22Rv1 (cell line): ENCODE data around the gene DYNC1I1.

Source experiments
- H3K27ac ChIP-seq: fragments of 450-650 bp; 2 replicates; pipeline ENCODE4 v1.5.1; 2017
- CTCF ChIP-seq: fragments of 450-650 bp; IDR thresholded peaks from 2 replicates; pipeline ENCODE4 v1.5.1; 2017; ENCODE audit warnings: mild to moderate bottlenecking
- ZFX ChIP-seq: fragments of 450-650 bp; IDR thresholded peaks from 2 replicates; pipeline ENCODE4 v1.6.1; 2017; ENCODE audit warnings: antibody characterized with exemption, borderline replicate concordance

Gene DYNC1I1

GRCh38 chr7:96045181-96045580 lies 272.8 kb downstream of the DYNC1I1 start:
- H3K27ac ChIP-seq = no peak overlapping the region
- TF ChIP-seq CTCF (no peak), ZFX (no peak)

GRCh38 chr7:96045919-96046318 lies 273.6 kb downstream of the DYNC1I1 start:
- TF ChIP-seq CTCF = no peak
- TF ChIP-seq ZFX = no peak
- H3K27ac ChIP-seq = no peak overlapping the region

- no peak overlapping the region for H3K27ac ChIP-seq
- TF ChIP-seq CTCF (no peak), ZFX (no peak)
These were observed 279.9 kb downstream of the DYNC1I1 start for GRCh38 chr7:96052289-96052688.

GRCh38 chr7:96052860-96053470 lies 280.6 kb downstream of the DYNC1I1 start:
- TF ChIP-seq CTCF (no peak), ZFX (no peak)
- H3K27ac ChIP-seq = no peak overlapping the region

GRCh38 chr7:96055717-96056116 lies 283.4 kb downstream of the DYNC1I1 start:
- TF ChIP-seq ZFX (no peak), CTCF (no peak)
- H3K27ac ChIP-seq = no peak overlapping the region

GRCh38 chr7:96059075-96059474 lies 286.7 kb downstream of the DYNC1I1 start:
- no peak for TF ChIP-seq CTCF
- H3K27ac ChIP-seq = no peak overlapping the region

GRCh38 chr7:96061009-96061408 lies 288.7 kb downstream of the DYNC1I1 start:
- no peak overlapping the region for H3K27ac ChIP-seq
- no peak for TF ChIP-seq ZFX
- no peak for TF ChIP-seq CTCF
